ENCODE results near the gene AP4E1. TPM values are rescaled to one million over a fixed set of nuclear protein-coding genes. Genes with fewer than 3 reads are reported as not detected.
"Not testable (repeated sequence)": the region's sequence is repeated elsewhere in the genome, so short reads cannot be mapped to it uniquely, and the experiment has no call there.

The AP4E1 gene
- total RNA-seq, 2 donors from 2014 or later = 6.3 to 9.9 TPM

GRCh38 chr15:50993598-50993997, 85.1 kb downstream of the AP4E1 start:
- ATAC-seq (no peak), DNase-seq (no peak)
- intact Hi-C loops (cut with DNase I) = no loop called here

DNA sequence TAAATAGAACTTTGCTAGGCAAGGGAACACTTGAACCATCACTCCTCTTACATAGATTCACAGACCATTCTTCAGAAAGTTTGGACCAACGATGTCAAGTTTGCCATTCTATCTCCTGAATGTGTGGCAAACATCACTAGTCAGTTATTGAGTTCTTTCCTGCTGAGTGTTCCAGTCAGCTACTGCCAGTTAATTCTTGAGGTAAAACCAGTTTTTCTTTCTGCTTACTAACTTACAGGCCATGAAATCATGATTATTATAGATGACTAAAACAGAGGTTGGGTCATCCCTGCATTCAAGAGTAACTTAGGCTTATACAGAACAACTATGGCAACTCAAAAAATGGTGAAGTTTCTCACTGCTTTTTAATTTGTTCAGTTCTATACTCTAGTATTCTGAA, 88.2 kb downstream of the AP4E1 start:
- DNase-seq = no peak
- no peak for ATAC-seq
- intact Hi-C loops (cut with DNase I) = no loop called here

GRCh38 chr15:50997371-50998051, 89.0 kb downstream of the AP4E1 start:
- no peak for DNase-seq
- no peak for ATAC-seq
- intact Hi-C loops (cut with DNase I) = no loop called here

DNA sequence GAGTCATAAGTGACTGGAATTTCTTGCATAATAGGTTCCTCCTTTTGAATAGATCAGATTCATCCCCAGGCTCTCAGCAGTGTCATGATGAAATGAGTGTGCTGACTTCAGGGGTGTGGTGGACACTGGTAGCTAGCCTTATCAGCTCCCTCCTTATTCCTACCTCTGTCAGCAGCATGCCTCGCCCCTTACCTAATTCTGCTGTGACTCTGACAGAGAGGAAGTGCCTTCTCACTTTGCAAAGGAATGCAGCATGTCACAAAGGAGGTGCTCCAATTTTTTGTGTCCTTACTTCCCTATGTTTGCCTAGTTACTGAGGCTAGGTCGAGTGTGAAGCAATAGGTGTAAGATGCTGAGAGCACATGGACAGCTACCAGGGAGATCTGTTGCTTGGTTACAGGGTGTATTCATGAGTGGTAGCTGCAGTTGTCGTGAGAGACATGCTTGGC, 95.6 kb downstream of the AP4E1 start:
- intact Hi-C loops (cut with DNase I) = no loop called here
- DNase-seq (no peak), ATAC-seq (peak in 1 of 2 donors; percentile 97)

DNA sequence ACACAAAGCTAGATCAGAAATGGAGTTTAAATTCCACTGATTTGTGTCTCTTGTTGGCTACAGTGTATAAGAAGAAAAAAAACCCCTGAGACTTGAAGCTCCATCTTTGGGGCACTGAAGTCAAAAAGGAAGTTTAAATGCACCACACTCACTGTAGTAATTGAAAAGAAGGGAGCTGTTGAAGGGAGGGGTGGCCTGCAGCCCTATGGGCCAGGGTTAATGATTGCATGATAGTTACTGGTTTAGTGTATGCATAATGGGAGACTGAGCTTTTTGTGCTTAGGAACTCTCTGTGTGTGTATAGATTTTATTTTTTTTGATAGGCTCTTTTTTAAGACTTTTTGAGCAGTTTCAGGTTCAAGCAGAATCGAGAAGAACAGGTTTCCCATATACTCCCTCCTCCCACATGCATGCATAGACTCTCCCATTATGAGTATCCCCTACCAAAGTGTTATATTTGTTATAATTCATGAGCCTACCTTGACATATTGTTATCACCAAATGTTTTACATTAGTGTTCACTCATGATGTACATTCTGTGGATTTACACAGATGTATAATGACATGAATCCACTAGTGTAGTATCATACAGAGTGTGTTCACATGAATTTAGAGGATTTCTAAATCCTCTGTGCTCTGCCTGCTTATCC, 98.0 kb downstream of the AP4E1 start:
- intact Hi-C loops (cut with DNase I) = no loop called here
- DNase-seq (no peak), ATAC-seq (no peak)

GRCh38 chr15:51007131-51007666, 98.7 kb downstream of the AP4E1 start:
- no peak for DNase-seq
- intact Hi-C loops (cut with DNase I) = no loop called here

GRCh38 chr15:51011212-51011611, 102.7 kb downstream of the AP4E1 start:
- intact Hi-C loops (cut with DNase I) = no loop called here
- no peak for DNase-seq
- no peak for ATAC-seq

More at GRCh38 chr15:51007131-51007666, 98.7 kb downstream of the AP4E1 start:
- ATAC-seq = no peak

DNA sequence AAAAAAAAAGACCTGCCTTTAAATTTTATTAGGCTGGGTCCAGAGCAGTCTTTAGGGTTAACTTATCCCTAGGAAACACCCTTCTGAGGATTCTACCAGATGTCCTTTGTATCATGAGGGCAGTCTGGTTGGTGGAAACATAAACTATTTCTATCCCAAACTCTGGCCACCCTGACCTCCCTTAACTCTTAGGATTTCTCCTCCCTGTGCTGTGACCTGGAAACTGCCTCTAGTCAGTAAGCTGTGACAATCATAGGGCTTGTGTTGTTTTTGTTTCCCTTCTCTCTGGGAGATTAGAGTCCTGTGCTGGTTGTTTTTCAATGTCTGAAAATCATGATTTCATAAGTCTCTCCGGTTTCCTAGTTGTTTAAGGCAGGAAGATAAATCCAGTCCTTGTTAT, 108.1 kb downstream of the AP4E1 start:
- intact Hi-C loops (cut with DNase I) = no loop called here
- ATAC-seq = peak in 1 of 2 donors; percentile 47
- DNase-seq = no peak

DNA sequence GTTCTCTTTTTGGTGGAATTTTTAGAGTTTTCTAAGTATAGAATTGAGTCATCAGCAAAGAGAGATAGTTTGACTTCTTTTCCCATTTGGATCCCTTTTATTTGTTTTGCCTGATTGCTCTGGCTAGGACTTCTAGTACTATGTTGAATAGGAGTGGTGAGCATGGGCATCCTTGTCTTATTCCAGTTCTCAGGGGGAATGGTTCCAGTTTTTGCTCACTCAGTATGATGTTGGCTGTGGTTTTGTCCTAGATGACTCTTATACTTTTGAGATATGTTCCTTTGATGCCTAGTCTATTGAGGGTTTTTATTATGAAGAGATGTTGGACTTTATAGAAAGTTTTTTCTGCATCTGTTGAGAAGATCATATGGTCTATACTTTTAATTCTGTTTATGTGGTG, 113.7 kb downstream of the AP4E1 start:
- no peak for ATAC-seq
- intact Hi-C loops (cut with DNase I) = no loop called here
- no peak for DNase-seq

DNA sequence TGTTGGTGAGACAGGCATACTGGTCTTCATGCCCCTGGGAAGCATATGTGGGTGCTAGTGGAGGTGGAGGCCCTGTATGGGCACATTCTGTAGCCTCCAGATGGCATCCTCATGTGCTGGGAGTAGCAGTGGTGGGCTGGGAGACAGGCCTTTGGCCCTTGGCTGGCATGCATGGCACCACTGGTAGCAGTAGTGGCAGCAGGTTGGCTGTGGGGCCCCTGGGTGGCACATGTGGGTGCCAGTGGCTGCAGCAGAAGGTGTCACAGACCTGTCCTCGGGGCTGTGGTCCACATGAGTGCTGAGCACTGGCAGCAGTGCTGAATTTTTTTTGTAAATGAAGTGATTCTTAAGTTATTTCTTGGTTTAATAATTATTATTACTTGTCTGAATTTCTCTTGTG, 115.0 kb downstream of the AP4E1 start:
- DNase-seq (no peak), ATAC-seq (no peak)
- intact Hi-C loops (cut with DNase I) = no loop called here

DNA sequence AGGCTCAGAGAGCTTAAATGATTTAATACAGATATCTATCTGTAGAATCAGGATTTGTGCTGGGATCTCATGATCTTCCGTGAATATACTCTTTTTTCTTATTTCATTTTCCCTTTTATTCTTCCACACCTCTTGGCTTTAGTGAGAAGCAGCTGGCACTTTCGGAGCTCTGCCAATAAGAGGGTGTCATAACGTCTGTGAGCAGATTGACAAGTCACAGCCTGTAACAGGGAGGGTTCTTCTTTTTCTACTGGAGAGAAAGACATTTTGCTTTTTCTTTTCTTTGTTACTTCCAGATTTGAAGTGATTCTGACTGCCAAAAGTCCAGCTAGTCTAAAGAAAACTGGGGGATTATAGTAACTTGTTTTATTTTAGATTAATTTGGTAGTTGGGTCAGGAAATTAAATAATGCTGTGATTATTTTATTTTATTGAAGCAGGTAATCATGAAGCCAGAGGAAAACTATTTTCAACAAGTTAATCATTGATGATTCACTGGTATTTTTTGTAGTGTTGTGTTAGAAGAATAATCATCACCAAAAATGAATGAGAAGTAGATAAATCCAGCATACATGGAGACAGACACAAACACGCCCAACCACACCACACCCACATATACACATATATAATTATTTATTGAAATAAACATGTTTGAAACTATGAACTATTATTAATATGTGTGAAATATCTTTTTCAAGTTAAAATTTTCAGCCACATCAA, 116.4 kb downstream of the AP4E1 start:
- intact Hi-C loops (cut with DNase I) = no loop called here
- ATAC-seq (peak in 1 of 2 donors; percentile 69), DNase-seq (no peak)

DNA sequence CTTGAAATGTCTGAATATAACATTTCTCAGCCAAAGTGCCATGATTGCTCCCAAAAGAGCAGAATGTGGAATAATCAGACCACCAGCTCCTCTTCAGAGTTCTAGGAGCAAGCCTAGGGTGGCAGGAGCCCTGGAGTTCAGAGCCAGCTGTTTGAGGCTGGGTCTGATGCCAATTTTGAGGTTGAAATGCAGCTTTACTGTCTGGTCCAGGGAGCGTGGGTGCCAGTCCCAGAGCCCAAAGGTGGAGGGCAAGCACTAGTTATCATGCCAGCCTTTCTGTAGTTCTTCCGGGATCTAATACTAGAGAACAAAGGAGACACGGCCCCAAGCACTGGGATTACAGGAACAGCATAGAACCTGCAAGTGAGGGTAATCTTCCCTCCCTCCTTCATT, 117.0 kb downstream of the AP4E1 start:
- no peak for DNase-seq
- intact Hi-C loops (cut with DNase I) = no loop called here
- peak in 1 of 2 donors; percentile 17 for ATAC-seq

DNA sequence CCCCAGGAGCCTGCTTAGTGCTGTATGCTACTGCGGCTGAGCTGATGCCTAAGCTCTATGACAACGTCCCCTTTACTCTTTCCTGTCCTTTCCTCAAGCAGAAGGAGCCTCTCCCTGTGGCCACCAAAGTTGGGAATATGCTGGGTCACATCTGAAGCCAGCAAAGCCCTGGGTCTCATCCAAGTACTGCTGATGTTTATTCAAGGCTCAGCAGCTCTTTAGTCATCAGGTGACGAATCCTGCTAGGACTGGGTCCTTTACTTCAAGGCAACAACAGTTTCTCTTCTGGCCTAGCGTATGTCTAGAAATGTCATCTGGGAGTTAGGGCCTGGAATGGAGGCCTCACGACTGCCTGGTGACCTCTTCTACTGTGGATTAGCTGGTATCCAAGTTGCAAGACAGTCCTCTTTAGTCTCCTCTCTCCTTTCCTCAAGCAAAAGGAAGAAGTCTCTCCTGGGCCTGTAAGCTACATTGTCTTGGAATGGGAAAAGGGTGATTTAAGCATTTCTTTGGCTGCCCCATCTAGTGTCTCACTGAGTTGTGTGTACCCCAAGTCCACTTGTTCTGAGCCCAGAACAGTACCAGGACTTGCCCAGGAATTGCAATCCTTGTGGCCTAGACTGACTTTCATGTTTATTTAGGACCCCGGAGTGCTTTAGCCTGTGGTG, 122.3 kb downstream of the AP4E1 start:
- ATAC-seq (peak in 1 of 2 donors; percentile 27), DNase-seq (no peak)
- intact Hi-C loops (cut with DNase I) = no loop called here

DNA sequence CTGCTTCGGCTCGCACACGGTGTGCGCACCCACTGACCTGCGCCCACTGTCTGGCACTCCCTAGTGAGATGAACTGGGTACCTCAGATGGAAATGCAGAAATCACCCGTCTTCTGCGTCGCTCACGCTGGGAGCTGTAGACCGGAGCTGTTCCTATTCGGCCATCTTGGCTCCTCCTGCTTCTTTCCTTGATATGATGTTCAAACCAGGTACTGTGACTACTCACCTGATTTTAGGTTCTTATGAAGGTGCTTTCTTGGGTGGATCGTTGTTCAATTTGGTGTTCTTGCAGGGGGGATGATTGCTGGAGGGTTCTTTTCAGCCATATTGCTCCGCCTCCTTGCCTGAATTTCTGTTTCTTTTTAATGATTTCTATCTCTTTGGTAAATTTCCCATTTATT, 129.0 kb downstream of the AP4E1 start:
- DNase-seq; ATAC-seq; intact Hi-C loops (cut with DNase I): not testable (repeated sequence)

- no peak for ATAC-seq
- no peak for DNase-seq
- intact Hi-C loops (cut with DNase I) = no loop called here
Measured at GRCh38 chr15:51038162-51038973, 129.9 kb downstream of the AP4E1 start.

DNA sequence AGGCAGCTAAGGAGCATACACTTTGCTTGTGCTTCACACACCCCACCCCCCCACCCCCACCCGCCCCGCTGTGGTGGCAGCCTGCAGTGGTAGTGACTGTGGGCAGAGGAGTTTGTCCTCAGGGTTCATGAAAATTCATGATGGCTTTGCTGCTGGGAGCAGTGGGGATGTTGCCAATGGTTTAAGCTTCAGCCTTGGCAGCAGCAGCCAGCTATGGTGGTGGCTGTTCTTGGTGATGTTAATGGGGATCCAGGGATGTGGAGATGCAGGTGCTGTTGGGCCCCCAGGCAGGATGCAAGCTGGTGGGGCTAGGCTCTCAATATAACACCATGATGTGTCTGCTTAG, 130.5 kb downstream of the AP4E1 start:
- ATAC-seq = no peak
- DNase-seq = no peak
- intact Hi-C loops (cut with DNase I) = no loop called here

GRCh38 chr15:51044037-51044727, 135.7 kb downstream of the AP4E1 start:
- DNase-seq (no peak), ATAC-seq (no peak)
- intact Hi-C loops (cut with DNase I) = no loop called here

GRCh38 chr15:51046016-51046415, 137.5 kb downstream of the AP4E1 start:
- DNase-seq (no peak), ATAC-seq (no peak)
- intact Hi-C loops (cut with DNase I) = no loop called here

All from left cardiac atrium (tissue), 4 donors.